Measurements from ENCODE around the gene KRTAP2-2. TPM values are rescaled to one million over a fixed set of nuclear protein-coding genes. Genes with fewer than 3 reads are reported as not detected.
"Not testable (repeated sequence)": the region's sequence is repeated elsewhere in the genome, so short reads cannot be mapped to it uniquely, and the experiment has no call there.

Gene KRTAP2-2
- total and polyA plus RNA-seq, 2 of the 13 experiments (the other 11 are each of a cell fraction or from before 2014, with no cell fraction given), result not detected

DNA sequence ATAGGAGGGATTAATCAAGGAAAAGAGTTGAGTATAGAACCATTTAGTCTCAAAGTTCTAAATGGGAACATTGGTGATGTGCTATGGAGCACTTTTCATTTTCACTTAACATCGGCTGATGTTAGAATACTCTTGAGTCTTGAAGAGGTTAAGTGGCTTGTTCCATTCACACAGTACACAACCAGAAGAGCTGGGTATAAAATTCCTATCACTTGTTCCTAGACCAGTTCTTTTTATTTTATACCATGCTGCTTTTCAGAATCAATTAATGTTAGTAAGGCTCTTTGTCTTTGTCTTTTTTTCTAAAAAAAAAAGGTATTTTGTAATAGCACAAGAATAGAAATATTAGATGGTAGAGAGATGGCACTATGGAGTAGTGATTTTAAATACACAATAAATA lies 12.1 kb downstream of the KRTAP2-2 start:
- H3K36me3 ChIP-seq (replicated peaks in 1 of 2; ENCODE audit: control insufficient read depth in 1 of 2, insufficient read depth in 2 of 2, low read length in 2 of 2), result no peaks in the 10 kb centered on the region
- intact Hi-C loops (cut with micrococcal nuclease; ENCODE audit: unreplicated experiment), result loop anchor here (10.0 kb wide), 1 partner anchor 138 kb away; no protein-coding TSS in a partner anchor
- no peaks in the 10 kb centered on the region for H4K20me1 ChIP-seq (ENCODE audit: insufficient read depth, low read length)
- no peak overlapping the region for H3K4me2 ChIP-seq (ENCODE audit: low read depth, low read length)
- WGBS (ENCODE audit: low lambda C conversion rate), result 100% methylated on average over 1 of the region's 1 CpG
- in situ Hi-C loops (cut with HindIII; ENCODE audit: extremely low pct_ligation_motif_present, low pct_unique_long_range_greater_than_20kb), result no loop called here
- H3K9ac ChIP-seq (ENCODE audit: insufficient read depth, low read depth, low read length), result no peak overlapping the region
- no peaks in the 10 kb centered on the region for H3K27me3 ChIP-seq (ENCODE audit: control insufficient read depth in 1 of 2, insufficient read depth in 2 of 2, low read length in 2 of 2)
- FAIRE-seq, result no peak
- no peak overlapping the region for H3K27ac ChIP-seq (ENCODE audit: extremely low read length, insufficient read depth, low read length)
- no peak overlapping the region for H3K4me3 ChIP-seq (replicated peaks in 1 of 3; ENCODE audit: insufficient read depth in 1 of 3, low read depth in 2 of 3, low read length in 3 of 3)
- H3K4me1 ChIP-seq (ENCODE audit: insufficient read depth, low read length), result peaks cover 4% of the 10 kb centered on the region
- BruUV-seq (replicated peaks), result no TSS peak
- no peak for ATAC-seq
- no peak overlapping the region for H2AFZ ChIP-seq (ENCODE audit: low read length)
- DNase-seq (ENCODE audit: low spot score), result no peak
- H3K79me2 ChIP-seq (ENCODE audit: insufficient read depth, low read length), result no peaks in the 10 kb centered on the region
- ChIA-PET CTCF (ENCODE audit: low intra/inter-chr PET ratio, low total read pairs) (no interaction called here), POLR2A (no interaction called here)
- H3K9me3 ChIP-seq (ENCODE audit: low read length), result peaks cover 11% of the 10 kb centered on the region
- TF ChIP-seq, protein P1, sequence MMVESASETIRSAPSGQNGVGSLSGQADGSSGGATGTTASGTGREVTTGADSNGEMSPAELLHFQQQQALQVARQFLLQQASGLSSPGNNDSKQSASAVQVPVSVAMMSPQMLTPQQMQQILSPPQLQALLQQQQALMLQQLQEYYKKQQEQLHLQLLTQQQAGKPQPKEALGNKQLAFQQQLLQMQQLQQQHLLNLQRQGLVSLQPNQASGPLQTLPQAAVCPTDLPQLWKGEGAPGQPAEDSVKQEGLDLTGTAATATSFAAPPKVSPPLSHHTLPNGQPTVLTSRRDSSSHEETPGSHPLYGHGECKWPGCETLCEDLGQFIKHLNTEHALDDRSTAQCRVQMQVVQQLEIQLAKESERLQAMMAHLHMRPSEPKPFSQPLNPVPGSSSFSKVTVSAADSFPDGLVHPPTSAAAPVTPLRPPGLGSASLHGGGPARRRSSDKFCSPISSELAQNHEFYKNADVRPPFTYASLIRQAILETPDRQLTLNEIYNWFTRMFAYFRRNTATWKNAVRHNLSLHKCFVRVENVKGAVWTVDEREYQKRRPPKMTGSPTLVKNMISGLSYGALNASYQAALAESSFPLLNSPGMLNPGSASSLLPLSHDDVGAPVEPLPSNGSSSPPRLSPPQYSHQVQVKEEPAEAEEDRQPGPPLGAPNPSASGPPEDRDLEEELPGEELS (CRISPR knock-in tag; IDR thresholded peaks at IDR 0.05), result no peak
- TF ChIP-seq REL (CRISPR knock-in tag; conservative IDR thresholded peaks at IDR 0.05), result no peak
- TF ChIP-seq ZFP1 (CRISPR knock-in tag; IDR thresholded peaks at IDR 0.05), result peak; percentile 80; the same call in 1 of the 2 replicates
- TF ChIP-seq ATAD3A (CRISPR knock-in tag; IDR thresholded peaks at IDR 0.05), result no peak
- TF ChIP-seq HNF4A (CRISPR knock-in tag; IDR thresholded peaks at IDR 0.05), result no peak

DNA sequence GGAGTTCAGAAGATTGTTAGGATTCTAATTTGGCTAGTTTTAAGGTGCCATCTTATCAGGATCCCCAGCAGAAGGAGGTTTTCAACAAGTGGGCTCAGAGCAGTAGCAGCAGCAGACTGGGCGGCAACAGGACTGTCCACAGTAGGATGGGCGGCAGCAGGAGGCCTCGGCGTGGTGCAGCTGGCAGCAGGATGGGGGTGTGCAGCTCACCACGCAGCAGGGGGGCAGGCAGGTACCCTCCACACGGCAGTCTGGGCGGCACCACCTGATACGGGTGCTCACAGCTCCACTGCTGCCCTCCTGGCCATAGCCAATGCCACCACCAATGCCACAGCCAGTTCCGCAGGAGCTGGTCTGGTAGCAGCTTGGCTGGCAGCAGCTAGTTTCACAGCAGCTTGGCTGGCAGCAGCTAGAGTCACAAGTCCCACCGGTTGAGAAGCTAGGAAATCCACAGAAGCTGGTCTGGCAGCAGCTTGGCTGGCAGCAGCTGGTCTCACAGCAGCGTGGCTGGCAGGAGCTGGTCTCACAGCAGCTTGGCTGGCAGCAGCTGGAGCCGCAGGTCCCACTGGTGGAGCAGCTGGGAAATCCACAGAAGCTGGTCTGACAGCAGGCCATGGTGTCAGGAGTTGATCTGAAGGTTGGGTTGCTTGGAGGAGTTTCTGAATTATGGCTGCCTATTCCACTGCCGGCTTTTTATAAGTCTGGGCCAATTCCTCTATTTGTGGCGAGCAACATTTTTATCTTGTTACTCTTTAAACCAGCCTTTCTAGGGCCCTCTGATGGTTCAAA lies 14.1 kb downstream of the KRTAP2-2 start, which contains the start of gene KRTAP1-1:
Gene KRTAP1-1, minus strand, starts transcription at position 668 of the 789 bp plus-strand sequence. Its CDS starts 53 bp downstream, at position 615.
- CTCF ChIA-PET (ENCODE audit: low intra/inter-chr PET ratio, low total read pairs); H3K9ac ChIP-seq (ENCODE audit: insufficient read depth, low read depth, low read length); H3K4me2 ChIP-seq (ENCODE audit: low read depth, low read length); in situ Hi-C loops (cut with HindIII; ENCODE audit: extremely low pct_ligation_motif_present, low pct_unique_long_range_greater_than_20kb); H3K79me2 ChIP-seq (ENCODE audit: insufficient read depth, low read length); H3K36me3 ChIP-seq (replicated peaks in 1 of 2; ENCODE audit: control insufficient read depth in 1 of 2, insufficient read depth in 2 of 2, low read length in 2 of 2); H3K4me3 ChIP-seq (replicated peaks in 1 of 3; ENCODE audit: insufficient read depth in 1 of 3, low read depth in 2 of 3, low read length in 3 of 3); POLR2A ChIA-PET; BruUV-seq (replicated peaks); H3K27me3 ChIP-seq (ENCODE audit: control insufficient read depth in 1 of 2, insufficient read depth in 2 of 2, low read length in 2 of 2); ATAC-seq; DNase-seq (ENCODE audit: low spot score); FAIRE-seq; H3K27ac ChIP-seq (ENCODE audit: extremely low read length, insufficient read depth, low read length); H3K4me1 ChIP-seq (ENCODE audit: insufficient read depth, low read length); H2AFZ ChIP-seq (ENCODE audit: low read length); H4K20me1 ChIP-seq (ENCODE audit: insufficient read depth, low read length): not testable (repeated sequence)
- TF ChIP-seq, protein P2, sequence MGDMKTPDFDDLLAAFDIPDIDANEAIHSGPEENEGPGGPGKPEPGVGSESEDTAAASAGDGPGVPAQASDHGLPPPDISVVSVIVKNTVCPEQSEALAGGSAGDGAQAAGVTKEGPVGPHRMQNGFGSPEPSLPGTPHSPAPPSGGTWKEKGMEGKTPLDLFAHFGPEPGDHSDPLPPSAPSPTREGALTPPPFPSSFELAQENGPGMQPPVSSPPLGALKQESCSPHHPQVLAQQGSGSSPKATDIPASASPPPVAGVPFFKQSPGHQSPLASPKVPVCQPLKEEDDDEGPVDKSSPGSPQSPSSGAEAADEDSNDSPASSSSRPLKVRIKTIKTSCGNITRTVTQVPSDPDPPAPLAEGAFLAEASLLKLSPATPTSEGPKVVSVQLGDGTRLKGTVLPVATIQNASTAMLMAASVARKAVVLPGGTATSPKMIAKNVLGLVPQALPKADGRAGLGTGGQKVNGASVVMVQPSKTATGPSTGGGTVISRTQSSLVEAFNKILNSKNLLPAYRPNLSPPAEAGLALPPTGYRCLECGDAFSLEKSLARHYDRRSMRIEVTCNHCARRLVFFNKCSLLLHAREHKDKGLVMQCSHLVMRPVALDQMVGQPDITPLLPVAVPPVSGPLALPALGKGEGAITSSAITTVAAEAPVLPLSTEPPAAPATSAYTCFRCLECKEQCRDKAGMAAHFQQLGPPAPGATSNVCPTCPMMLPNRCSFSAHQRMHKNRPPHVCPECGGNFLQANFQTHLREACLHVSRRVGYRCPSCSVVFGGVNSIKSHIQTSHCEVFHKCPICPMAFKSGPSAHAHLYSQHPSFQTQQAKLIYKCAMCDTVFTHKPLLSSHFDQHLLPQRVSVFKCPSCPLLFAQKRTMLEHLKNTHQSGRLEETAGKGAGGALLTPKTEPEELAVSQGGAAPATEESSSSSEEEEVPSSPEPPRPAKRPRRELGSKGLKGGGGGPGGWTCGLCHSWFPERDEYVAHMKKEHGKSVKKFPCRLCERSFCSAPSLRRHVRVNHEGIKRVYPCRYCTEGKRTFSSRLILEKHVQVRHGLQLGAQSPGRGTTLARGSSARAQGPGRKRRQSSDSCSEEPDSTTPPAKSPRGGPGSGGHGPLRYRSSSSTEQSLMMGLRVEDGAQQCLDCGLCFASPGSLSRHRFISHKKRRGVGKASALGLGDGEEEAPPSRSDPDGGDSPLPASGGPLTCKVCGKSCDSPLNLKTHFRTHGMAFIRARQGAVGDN (CRISPR knock-in tag; IDR thresholded peaks at IDR 0.05), result peak; percentile 29
- TF ChIP-seq STAG1 (CRISPR knock-in tag; IDR thresholded peaks at IDR 0.05), result 0 out of 2 replicates have a peak, but pooled peaks have one; percentile 3
- peaks cover 11% of the 10 kb centered on the region for H3K9me3 ChIP-seq (ENCODE audit: low read length)
- WGBS (ENCODE audit: low lambda C conversion rate), result 71% methylated on average over 10 of the region's 14 CpGs
- intact Hi-C loops (cut with micrococcal nuclease; ENCODE audit: unreplicated experiment), result loop anchor here (10.0 kb wide), 1 partner anchor 136 kb away; no protein-coding TSS in a partner anchor

Data from HepG2 (cell line).